ENCODE data around the gene PSMB5. TPM values are rescaled to one million over a fixed set of nuclear protein-coding genes. Genes with fewer than 3 reads are reported as not detected.
A peak's percentile ranks its signal among the peaks of the same experiment; 100 is the strongest.

The PSMB5 gene
- total and polyA plus RNA-seq, 2 of the 13 experiments (the other 11 are each of a cell fraction or from before 2014, with no cell fraction given) = 705 to 871 TPM

GRCh38 chr14:23023022-23023794 is 11.5 kb downstream of the PSMB5 start:
- Histone ChIP-seq H3K4me1 (ENCODE audit: insufficient read depth, low read length) (peaks cover 17% of the 10 kb centered on the region), H3K27me3 (ENCODE audit: control insufficient read depth in 1 of 2, insufficient read depth in 2 of 2, low read length in 2 of 2) (no peaks in the 10 kb centered on the region), H3K36me3 (replicated peaks in 1 of 2; ENCODE audit: control insufficient read depth in 1 of 2, insufficient read depth in 2 of 2, low read length in 2 of 2) (peaks cover 14 to 26% of the 10 kb centered on the region in 2 experiments), H3K27ac (ENCODE audit: extremely low read length, insufficient read depth, low read length) (no peak overlapping the region), H3K9me3 (ENCODE audit: low read length) (no peaks in the 10 kb centered on the region), H3K4me3 (replicated peaks in 1 of 3; ENCODE audit: insufficient read depth in 1 of 3, low read depth in 2 of 3, low read length in 3 of 3) (no peak overlapping the region), H4K20me1 (ENCODE audit: insufficient read depth, low read length) (0 out of 2 replicates have a peak, but pooled peaks cover 6% of the 10 kb centered on the region), H3K9ac (ENCODE audit: insufficient read depth, low read depth, low read length) (no peak overlapping the region), H3K79me2 (ENCODE audit: insufficient read depth, low read length) (peaks cover 2% of the 10 kb centered on the region), H2AFZ (ENCODE audit: low read length) (no peak overlapping the region), H3K4me2 (ENCODE audit: low read depth, low read length) (no peak overlapping the region)
- ATAC-seq = no peak
- intact Hi-C loops (cut with micrococcal nuclease; ENCODE audit: unreplicated experiment) = no loop called here
- CTCF ChIA-PET (ENCODE audit: low intra/inter-chr PET ratio, low total read pairs) = no interaction called here
- POLR2A ChIA-PET = interaction anchor here (0.7 to 15.1 kb wide), 9 partner anchors 8 to 48 kb away, joined by 3 to 203 read pairs (median 4); partner anchors contain the start of genes AJUBA and PSMB5
- FAIRE-seq = no peak
- TF ChIP-seq PAF1 (CRISPR knock-in tag; IDR thresholded peaks at IDR 0.05) = peak; percentile 76; the same call in 1 of the 2 replicates
- peak; percentile 28 for TF ChIP-seq PCBP2 (optimal IDR thresholded peaks at IDR 0.05; ENCODE audit: low read depth, low read length, poor library complexity, severe bottlenecking)
- 0 out of 4 replicates have a peak, but pooled peaks of 1 of the 2 experiments have one; percentile 5 for TF ChIP-seq EP300 (IDR thresholded peaks at IDR 0.05; ENCODE audit: low read depth in 2 of 2, low read length in 2 of 2)
- TF ChIP-seq EP300 (CRISPR knock-in tag; IDR thresholded peaks at IDR 0.05; ENCODE audit: borderline replicate concordance) = no peak
- peak in 1 of 2 experiments; percentile 45; a peak in 2 of 4 replicates for TF ChIP-seq POLR2A (IDR thresholded peaks at IDR 0.05; ENCODE audit: insufficient read depth in 1 of 2, low read depth in 2 of 2, low read length in 2 of 2)
- TF ChIP-seq ETS1 (CRISPR knock-in tag; IDR thresholded peaks at IDR 0.05) = no peak
- no peak for TF ChIP-seq PLSCR1 (CRISPR knock-in tag; IDR thresholded peaks at IDR 0.05; ENCODE audit: borderline replicate concordance)
- TF ChIP-seq ZC3H13 (CRISPR knock-in tag; IDR thresholded peaks at IDR 0.05) = 0 out of 2 replicates have a peak, but pooled peaks have one; percentile 53
- no peak for TF ChIP-seq NONO (IDR thresholded peaks at IDR 0.05)
- TF ChIP-seq NONO (CRISPR knock-in tag; conservative IDR thresholded peaks at IDR 0.05) = peak; percentile 32; the same call in 1 of the 2 replicates
- TF ChIP-seq KDM6A (CRISPR knock-in tag; IDR thresholded peaks at IDR 0.05; ENCODE audit: low read depth) = no peak
- no peak for TF ChIP-seq SAP130 (CRISPR knock-in tag; IDR thresholded peaks at IDR 0.05; ENCODE audit: low read depth)
- no peak for TF ChIP-seq MTERF4 (CRISPR knock-in tag; IDR thresholded peaks at IDR 0.05)
- TF ChIP-seq ZNF605 (CRISPR knock-in tag; IDR thresholded peaks at IDR 0.05) = 0 out of 2 replicates have a peak, but pooled peaks have one; percentile 28
- TF ChIP-seq GTF3A (CRISPR knock-in tag; conservative IDR thresholded peaks at IDR 0.05) = 0 out of 2 replicates have a peak, but pooled peaks have one; percentile 46
- no peak for TF ChIP-seq MXD4 (CRISPR knock-in tag; IDR thresholded peaks at IDR 0.05)
- TF ChIP-seq NFKB2 (CRISPR knock-in tag; IDR thresholded peaks at IDR 0.05; ENCODE audit: borderline replicate concordance) = no peak
- no peak for TF ChIP-seq NCOA1 (CRISPR knock-in tag; IDR thresholded peaks at IDR 0.05)
- no peak for TF ChIP-seq BCL3 (CRISPR knock-in tag; IDR thresholded peaks at IDR 0.05)
- peak; percentile 16; the same call in 1 of the 2 replicates for TF ChIP-seq JUND (CRISPR knock-in tag; IDR thresholded peaks at IDR 0.05)
- 0 out of 2 replicates have a peak, but pooled peaks have one; percentile 54 for TF ChIP-seq POLR2AphosphoS2 (IDR thresholded peaks at IDR 0.05; ENCODE audit: low read depth, low read length)
- peak; percentile 43 for TF ChIP-seq POLR2G (IDR thresholded peaks at IDR 0.05; ENCODE audit: low read depth, low read length)
- WGBS (ENCODE audit: low lambda C conversion rate) = 93% methylated on average over 8 of the region's 8 CpGs
- no TSS peak for BruUV-seq (replicated peaks)
- no peak for DNase-seq (ENCODE audit: low spot score)
- in situ Hi-C loops (cut with HindIII; ENCODE audit: extremely low pct_ligation_motif_present, low pct_unique_long_range_greater_than_20kb) = no loop called here
